Peyer's patch (tissue), 4 donors: ENCODE data around the gene KRTAP29-1. TPM values are rescaled to one million over a fixed set of nuclear protein-coding genes. Genes with fewer than 3 reads are reported as not detected.
A peak's percentile ranks its signal among the peaks of the same experiment; 100 is the strongest.

Experiments used
- DNase-seq, 3 donors: peaks; one replicate each; pipeline ENCODE4 v3.0.0-alpha.2; 2017 to 2019
- H3K27ac ChIP-seq, 4 donors: fragments of 200-600 bp; sonication (generic); one replicate each; pipeline ENCODE4 v1.5.1; 2016 to 2019
- H3K27me3 ChIP-seq, 2 donors: fragments of 200-600 bp; sonication (generic); one replicate each; pipeline ENCODE4 v1.5.1; 2019
- H3K36me3 ChIP-seq, 3 donors: fragments of 200-600 bp; sonication (generic); one replicate each; pipeline ENCODE4 v1.5.1; 2016 to 2019
- H3K4me1 ChIP-seq, 4 donors: fragments of 200-600 bp; sonication (generic); one replicate each; pipeline ENCODE4 v1.5.1; 2016 to 2019
- H3K4me3 ChIP-seq, 4 donors: fragments of 200-600 bp; sonication (generic); 1 replicate in 3 of 4; 2 replicates in 1 of 4; pipeline ENCODE4 v1.5.1; 2016 to 2019; ENCODE audit warnings: mild to moderate bottlenecking in 1 of 4
- H3K9me3 ChIP-seq, 4 donors: fragments of 200-600 bp; sonication (generic); one replicate each; pipeline ENCODE4 v1.5.1; 2016 to 2019; ENCODE audit warnings: mild to moderate bottlenecking in 1 of 4
- POLR2A ChIP-seq, 2 donors: fragments of 450-650 bp; IDR thresholded peaks; one replicate each; pipeline ENCODE4 v1.5.1; 2017; ENCODE audit warnings: antibody characterized with exemption in 2 of 2, mild to moderate bottlenecking in 2 of 2, moderate library complexity in 2 of 2
- total RNA-seq, 4 donors: library from RNA; depleted of rRNA; stranded (reverse); fragments of >200 nt; gene quantifications; one replicate each; pipeline ENCODE4 v1.1.0, GENCODE V29; 2016
- TF ChIP-seq, protein P1 (sequence below), 6 experiments: fragments of 450-650 bp in 4 of 6; fragments of 200-600 bp in 2 of 6; sonication (generic) in 1 of 6; IDR thresholded peaks; one replicate each; pipeline ENCODE4 v1.5.1; 2017 to 2019; ENCODE audit warnings: antibody characterized with exemption in 6 of 6, mild to moderate bottlenecking in 3 of 6, moderate library complexity in 1 of 6

The KRTAP29-1 gene
- total RNA-seq, 4 donors from 2014 or later = not detected

DNA sequence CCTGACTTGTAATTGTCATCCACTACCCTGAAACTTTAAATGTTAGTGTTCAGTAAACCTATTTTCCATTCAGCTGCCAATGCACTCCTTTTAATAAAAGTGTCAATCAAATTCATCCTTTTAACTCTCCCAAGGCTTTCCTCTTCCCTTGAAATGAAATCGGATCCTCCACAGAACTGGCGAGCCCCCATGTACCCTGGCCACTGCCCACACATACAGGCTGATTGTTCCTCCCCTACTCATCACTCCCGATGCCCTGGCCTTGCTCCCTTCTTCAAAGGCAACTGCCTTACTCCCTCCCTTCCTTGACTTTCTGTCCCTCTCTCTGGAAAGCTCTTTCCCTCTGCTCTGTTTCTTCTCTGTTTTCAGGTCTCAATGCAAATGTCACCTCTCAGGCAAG is 40.4 kb upstream of the KRTAP29-1 start:
- Histone ChIP-seq H3K27me3 (no peaks in the 10 kb centered on the region), H3K4me1 (no peaks in the 10 kb centered on the region), H3K9me3 (no peaks in the 10 kb centered on the region), H3K36me3 (no peaks in the 10 kb centered on the region), H3K4me3 (no peak overlapping the region), H3K27ac (no peak overlapping the region)
- TF ChIP-seq, protein P1, sequence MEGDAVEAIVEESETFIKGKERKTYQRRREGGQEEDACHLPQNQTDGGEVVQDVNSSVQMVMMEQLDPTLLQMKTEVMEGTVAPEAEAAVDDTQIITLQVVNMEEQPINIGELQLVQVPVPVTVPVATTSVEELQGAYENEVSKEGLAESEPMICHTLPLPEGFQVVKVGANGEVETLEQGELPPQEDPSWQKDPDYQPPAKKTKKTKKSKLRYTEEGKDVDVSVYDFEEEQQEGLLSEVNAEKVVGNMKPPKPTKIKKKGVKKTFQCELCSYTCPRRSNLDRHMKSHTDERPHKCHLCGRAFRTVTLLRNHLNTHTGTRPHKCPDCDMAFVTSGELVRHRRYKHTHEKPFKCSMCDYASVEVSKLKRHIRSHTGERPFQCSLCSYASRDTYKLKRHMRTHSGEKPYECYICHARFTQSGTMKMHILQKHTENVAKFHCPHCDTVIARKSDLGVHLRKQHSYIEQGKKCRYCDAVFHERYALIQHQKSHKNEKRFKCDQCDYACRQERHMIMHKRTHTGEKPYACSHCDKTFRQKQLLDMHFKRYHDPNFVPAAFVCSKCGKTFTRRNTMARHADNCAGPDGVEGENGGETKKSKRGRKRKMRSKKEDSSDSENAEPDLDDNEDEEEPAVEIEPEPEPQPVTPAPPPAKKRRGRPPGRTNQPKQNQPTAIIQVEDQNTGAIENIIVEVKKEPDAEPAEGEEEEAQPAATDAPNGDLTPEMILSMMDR (IDR thresholded peaks at IDR 0.05) = no peak
- no peak for TF ChIP-seq POLR2A (IDR thresholded peaks at IDR 0.05)
- DNase-seq = no peak

DNA sequence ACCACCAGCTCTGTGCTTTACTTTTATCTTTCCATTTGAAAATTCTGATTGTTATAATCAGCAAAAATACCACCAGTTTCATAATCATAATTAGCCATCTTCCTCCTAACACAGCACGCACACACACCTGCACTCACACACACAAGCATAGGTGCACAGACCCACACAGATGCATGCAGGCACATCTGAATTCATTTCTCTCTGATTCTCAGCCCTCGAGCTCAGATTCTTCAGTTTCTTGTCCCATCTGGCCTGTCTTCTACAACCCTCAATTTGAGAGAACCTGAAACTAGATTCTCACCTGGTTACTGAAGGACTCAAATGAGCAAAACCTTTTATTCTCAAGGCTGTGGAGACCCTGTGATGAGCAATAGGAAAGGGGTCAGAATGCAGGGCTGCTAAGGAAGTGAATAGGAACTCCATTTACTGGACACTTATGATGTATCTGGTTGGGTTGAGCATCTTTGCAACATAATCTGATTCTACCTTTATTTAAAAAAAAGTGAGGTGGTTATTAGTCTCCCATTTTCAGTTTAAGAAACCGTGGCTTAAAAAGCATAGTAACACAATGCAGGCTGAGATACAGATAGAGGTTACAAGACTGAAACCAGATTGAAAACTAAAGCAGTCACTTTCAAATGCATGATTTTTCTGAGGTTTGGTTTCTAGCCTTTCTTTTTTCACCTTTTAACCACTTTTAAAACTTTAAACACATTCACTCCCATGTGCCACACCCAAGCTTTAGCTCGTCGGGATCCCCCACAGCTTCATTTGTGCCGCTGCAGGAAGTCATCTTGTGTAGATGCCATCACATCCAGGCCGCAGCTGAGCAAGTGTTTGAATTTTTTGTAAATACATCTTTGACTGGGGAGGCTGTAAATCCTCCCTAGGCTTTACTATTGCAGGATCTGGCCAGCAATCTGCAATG is 38.5 kb upstream of the KRTAP29-1 start:
- Histone ChIP-seq H3K27me3 (no peaks in the 10 kb centered on the region), H3K36me3 (no peaks in the 10 kb centered on the region), H3K9me3 (no peaks in the 10 kb centered on the region), H3K27ac (no peak overlapping the region), H3K4me3 (no peak overlapping the region), H3K4me1 (no peaks in the 10 kb centered on the region)
- no peak for TF ChIP-seq POLR2A (IDR thresholded peaks at IDR 0.05)
- TF ChIP-seq, protein P1 (IDR thresholded peaks at IDR 0.05) = no peak
- DNase-seq = no peak

DNA sequence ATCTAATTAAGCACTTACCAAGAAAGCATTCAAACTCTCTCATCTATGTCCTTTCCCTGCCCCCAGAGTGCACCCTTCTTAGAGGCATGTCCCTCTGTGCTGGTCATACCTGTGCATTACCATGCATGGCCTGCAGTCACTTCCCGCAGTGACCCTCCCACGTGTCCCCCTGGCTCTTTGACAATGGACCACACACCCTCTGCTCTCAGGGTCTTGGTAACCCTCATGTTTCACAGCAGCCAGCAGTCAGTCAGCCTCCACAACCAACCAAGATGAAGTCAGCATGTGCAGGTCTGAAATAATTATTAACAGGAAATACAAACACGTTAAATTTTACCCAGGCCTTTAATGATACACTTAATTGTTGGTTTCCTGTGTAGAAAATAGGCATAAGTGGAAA is 37.8 kb upstream of the KRTAP29-1 start:
- H3K36me3 ChIP-seq = no peaks in the 10 kb centered on the region
- H3K27ac ChIP-seq = peak overlapping the region in 1 of 4 donors; percentile 13
- H3K4me1 ChIP-seq = no peaks in the 10 kb centered on the region
- no peak for DNase-seq
- TF ChIP-seq POLR2A (IDR thresholded peaks at IDR 0.05) = no peak
- TF ChIP-seq, protein P1 (IDR thresholded peaks at IDR 0.05) = no peak
- no peaks in the 10 kb centered on the region for H3K9me3 ChIP-seq
- no peak overlapping the region for H3K4me3 ChIP-seq
- no peaks in the 10 kb centered on the region for H3K27me3 ChIP-seq

DNA sequence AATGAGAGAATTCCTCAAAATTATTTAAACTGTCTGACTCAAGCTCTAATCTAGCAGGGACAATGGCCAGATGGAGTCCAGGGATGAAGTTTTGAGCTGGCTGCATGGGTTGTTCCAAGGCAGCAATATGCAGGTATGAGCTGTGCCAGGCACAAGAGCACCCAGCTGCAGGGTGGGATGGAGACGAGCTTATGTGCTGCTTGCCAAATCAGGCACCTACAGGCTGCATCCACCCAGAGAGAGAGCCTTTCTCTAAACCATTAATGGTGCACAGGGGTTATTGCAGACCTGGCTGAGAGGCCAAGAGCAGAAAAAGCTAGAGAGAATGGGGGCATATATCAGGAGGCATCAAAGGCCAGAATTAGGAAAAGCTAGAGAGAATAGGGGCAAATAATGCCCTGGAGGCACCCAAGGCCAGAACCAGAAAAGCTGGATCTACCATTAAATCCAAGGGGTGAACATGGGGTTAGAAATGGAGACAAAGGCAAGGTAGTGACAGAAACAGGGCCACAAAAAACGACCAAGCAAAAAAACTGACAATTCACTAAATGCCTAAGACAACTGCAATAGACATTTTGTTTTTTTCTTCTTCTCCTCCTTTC is 37.0 kb upstream of the KRTAP29-1 start:
- no peak overlapping the region for H3K4me3 ChIP-seq
- H3K36me3 ChIP-seq = no peaks in the 10 kb centered on the region
- TF ChIP-seq, protein P1 (IDR thresholded peaks at IDR 0.05) = no peak
- no peak for TF ChIP-seq POLR2A (IDR thresholded peaks at IDR 0.05)
- no peak for DNase-seq
- H3K27me3 ChIP-seq = no peaks in the 10 kb centered on the region
- no peaks in the 10 kb centered on the region for H3K4me1 ChIP-seq
- H3K27ac ChIP-seq = peak overlapping the region in 1 of 4 donors; percentile 28
- H3K9me3 ChIP-seq = no peaks in the 10 kb centered on the region

DNA sequence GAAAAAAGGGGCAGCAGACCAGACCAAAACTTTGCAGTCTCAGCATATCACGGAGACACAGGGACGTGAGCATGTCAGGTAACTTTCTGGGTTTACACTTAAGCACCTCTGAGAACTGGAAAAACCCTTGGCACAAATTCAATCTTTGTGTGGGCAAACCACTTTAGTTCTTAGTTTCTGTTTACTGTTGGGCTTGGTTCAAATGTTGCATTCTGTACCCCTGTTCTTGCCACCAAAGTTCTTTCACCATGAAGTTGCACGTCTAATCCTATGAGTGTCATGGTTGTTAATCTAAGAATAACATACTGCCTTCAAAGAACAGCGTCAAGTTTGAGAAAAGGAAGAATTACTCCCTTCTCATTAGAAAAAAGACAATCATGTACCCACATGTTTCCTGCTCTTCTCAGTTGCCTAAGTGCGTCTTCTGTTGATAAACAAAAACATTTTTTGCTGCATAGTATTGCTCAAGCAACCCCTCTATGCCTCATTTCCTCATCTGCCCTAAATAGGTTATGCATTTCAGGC is 36.4 kb upstream of the KRTAP29-1 start:
- no peaks in the 10 kb centered on the region for H3K36me3 ChIP-seq
- no peak overlapping the region for H3K4me3 ChIP-seq
- no peak for DNase-seq
- H3K4me1 ChIP-seq = no peaks in the 10 kb centered on the region
- peak overlapping the region in 1 of 4 donors; percentile 28 for H3K27ac ChIP-seq
- H3K9me3 ChIP-seq = no peaks in the 10 kb centered on the region
- H3K27me3 ChIP-seq = no peaks in the 10 kb centered on the region
- TF ChIP-seq POLR2A (IDR thresholded peaks at IDR 0.05) = no peak
- TF ChIP-seq, protein P1 (IDR thresholded peaks at IDR 0.05) = no peak
